NCI-H774 (cell line): ENCODE measurements around the gene KLHDC10.
"Not testable (repeated sequence)": the region's sequence is repeated elsewhere in the genome, so short reads cannot be mapped to it uniquely, and the experiment has no call there.

ENCODE experiments used
- DNase-seq: peaks from one replicate; lab custom pipeline; 2025; lab: John Stamatoyannopoulos, UW

The KLHDC10 gene

DNA sequence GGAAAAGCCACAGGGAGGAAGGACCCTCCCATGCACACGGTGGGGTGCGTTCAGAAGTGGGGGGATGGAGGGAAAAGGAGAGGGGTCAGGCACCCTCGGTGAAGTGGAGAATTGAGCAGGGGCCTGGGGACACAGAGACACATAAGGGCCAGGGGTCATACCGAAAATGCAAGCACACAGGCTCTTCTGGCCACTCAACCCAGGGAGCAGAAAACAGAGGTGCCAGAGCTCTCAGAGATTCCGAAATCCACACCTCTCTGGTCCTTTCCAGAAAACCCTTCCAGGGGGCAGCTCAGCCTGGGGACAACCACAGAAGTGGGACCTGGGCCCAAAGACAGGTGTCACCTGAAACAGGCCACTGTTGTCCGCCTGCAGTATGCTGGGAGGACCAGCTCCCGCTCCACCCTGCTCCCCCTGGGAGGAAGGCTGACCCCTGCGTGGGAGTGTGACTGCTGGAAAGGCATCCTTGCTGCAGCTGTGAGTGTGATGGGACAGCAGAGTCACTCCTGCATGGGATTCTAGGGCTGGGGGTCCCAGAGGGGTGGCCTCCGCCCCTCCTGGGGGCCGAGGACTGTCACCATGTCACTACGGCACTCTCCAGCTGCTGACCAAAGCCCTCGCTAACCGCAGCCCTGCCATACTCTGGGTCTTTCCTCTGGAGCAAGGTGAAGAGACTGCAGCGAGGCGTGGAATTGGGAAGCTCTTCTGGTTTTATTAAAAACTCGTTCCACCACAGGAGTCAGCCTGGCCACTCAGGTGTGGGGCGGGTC lies 71.7 kb downstream of the KLHDC10 start:
- DNase-seq: no peak

DNA sequence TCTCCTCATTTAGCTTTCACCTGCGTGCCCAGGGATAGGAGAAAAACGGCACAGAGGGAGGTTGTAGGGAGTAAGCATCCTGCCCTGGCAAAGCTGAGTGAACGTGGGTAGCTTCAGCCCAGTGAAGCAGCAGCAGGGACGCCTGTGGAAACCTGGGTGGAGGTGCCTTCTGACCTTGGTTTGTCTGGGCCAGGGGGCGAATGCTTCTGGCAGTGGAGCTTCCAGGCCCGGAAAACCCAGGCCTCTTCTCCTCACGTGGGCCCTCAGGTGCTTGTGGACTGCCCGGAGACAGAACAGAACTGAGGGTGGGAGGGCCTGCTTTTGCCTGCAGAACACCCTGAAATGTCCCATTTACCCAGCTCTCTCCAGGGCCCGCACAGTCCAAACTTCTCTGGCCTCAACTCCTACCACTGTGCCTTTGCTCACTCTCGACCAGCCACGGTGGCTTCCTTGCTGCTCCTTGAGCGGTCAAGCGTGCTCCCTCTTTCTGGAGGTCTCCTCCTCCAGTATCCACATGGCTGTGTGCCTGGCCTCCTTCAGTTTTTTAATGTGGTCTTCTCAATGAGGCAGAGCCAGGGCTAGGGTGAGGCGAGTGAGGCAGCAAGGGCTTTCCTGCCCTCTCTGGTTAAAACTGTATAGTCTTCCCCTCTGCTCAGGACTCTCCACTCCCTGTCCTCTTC lies 72.5 kb downstream of the KLHDC10 start:
- DNase-seq: no peak

DNA sequence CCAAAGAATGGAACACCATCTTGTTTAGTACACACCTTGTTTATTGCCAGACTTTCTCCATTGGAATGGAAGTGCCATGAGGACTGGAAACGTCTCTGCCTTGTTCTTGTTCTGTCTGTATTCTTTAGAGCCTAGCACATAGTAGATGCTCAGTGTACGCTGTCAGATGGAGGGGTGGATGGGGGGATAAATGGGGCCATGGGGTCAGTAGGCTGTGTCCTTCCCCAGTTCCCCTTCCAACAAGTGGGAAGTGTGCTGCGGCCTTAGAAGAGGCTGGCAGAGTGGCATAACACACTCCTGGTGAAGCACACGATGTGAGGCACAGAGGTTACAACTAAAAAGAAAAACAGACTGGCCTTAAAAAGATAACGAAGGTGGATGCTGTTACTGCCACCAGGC lies 73.0 kb downstream of the KLHDC10 start:
- no peak for DNase-seq

DNA sequence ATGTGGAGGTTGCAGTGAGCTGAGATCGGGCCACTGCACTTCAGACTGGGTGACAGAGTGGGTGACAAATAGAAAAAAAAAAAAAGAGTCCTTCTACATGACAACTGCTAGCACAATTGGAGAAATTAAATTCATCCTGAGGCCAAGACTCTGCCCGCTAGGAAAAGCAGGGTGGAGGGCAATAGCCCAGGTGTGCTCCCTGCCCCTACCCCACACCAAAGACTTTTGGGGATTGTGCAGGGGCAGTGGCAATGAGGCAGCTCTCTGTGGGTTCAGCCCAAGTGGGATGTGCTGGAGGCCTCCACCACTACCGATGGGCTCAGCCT lies 73.6 kb downstream of the KLHDC10 start:
- DNase-seq: no peak

DNA sequence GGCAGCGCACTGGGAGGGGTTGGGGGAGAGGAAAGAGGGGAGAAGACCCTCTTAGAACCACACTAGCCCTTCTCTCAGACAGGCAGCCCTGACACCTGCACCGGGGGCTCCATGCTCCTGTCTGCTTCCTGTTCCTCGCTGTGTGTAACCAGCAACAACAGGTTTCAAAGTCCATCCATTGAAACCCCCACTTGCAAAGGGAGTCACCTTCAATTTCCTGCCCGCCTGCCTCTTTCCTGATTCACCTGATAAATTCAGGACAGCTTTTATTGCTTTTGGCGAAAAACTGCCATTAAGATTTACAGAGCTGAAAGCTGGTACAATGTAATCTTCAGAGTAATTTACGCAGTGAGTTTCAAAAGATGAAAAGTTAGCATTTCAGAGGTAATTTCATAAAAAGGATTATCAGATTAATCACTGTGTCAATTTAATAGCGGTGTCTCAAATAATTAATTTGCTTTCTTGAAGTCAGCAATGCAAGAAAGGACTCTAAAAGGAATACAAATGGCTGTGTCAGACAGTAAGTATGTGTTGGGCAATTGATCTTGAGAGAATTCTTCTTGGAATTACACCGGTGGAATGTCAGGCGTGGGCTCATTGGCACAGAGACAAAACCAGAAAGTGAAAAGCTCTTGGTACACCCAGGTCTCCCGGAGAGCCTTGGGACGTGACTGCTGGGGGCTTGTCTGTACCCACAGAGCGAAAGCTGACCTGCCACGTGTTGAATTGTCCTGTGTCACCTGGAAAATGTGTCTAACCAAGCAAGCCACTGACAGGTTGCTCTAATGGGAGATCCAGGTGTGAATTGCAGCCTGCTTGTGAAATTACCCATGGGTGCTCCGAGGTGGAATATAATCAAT lies 74.2 kb downstream of the KLHDC10 start:
- DNase-seq: no peak

DNA sequence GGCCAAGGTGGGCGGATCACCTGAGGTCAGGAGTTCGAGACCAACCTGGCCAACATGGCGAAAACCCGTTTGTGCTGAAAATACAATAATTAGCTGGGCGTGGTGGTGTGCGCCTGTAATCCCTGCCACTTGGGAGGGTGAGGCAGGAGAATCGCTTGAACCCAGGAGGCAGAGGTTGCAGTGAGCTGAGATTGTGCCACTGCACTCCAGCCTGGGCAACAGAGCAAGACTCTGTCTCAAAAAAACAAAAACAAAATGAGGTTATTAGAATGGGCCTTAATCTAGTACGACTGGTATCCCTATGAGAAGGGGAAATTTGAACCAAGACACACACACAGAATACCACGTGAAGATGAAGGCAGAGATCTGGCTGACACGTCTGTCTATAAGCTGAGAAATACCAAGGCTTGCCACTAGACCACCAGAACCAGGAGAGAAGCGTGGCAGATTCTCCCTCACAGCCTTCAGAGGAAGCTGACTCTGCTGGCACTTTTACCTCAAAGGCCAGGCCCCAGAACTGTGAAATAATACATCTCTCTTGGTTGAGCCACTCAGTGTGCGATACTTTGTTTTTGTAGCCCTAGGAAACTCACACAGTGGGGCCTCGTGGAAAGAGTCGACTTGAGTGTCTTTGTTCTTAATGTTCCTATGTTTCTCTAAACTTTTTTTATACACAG lies 75.2 kb downstream of the KLHDC10 start:
- no peak for DNase-seq

DNA sequence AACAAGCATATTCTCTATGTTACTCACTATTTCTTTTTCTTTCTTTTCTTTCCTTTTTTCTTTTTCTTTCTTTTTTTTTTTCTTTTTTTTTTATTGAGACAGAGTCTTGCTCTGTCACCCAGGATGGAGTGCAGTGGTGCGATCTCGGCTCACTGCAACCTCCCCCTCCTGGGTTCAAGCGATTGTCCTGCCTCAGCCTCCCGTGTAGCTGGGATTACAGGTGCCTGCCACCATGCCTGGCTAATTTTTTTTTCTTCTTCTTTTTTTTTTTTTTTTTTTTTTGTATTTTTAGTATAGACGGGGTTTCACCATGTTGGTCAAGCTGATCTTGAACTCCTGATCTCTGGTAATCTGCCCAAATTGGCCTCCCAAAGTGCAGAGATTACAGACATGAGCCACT lies 75.8 kb downstream of the KLHDC10 start:
- not testable (repeated sequence) for DNase-seq

DNA sequence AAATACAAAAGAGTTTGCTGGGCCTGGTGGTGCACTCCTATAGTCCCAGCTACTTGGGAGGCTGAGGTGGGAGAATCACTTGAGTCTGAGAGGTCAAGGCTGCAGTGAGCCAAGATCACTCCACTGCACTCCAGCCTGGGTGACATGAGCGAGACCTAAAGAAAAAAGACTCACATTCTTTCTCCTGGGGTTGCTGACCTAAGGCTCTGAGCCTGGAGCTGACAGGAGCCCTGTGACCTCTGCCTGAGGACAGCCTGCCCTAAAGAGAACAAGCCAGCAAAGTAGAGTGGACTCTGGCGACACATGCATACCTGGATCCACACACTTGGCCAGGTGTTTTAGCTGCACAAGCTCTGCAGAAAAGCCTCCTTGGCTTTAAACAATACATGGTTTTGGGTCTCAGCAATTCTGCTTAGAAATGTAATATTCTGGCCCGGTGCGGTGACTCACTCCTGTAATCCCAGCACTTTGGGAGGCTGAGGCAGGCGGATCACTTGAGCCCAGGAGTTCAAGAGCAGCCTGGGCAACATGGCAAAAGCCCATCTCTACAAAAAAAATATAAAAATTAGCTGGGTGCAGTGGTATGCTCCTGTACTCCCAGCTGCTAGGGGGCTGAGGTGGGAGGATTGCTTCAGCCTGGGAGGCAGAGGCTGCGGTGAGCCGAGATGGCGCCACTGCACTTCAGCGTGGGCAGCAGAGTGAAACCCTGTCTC lies 76.5 kb downstream of the KLHDC10 start:
- DNase-seq: no peak

DNA sequence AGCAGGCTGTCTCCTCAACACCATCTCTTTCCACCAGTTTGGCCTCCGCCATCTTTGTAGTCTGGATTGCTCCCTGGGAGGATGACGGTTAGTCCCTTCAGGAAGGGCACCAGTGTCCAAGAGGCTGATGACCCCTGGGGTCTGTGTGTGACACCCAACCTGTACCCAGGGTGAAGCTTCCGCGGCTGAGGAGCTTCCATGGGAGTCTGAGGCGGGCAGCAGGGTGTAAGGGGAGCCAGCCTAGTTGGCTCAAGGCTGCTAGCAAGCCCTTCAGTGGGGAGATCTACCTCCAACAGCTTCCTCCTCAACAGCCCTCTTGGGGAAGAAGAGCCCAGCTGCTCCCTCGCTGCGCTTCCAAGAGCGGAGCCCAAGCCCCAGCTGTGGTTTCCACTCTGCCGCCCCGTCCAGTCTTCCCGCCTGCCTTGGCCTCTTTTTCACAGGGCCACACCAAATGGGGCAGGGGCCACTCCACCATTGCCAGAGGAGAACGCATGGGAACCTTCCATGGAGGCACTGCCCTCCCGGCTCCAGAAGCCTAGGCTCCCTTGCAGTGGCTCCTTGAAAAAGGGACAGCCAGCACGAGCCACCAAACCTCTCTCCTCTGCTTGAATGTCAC lies 77.5 kb downstream of the KLHDC10 start:
- no peak for DNase-seq

DNA sequence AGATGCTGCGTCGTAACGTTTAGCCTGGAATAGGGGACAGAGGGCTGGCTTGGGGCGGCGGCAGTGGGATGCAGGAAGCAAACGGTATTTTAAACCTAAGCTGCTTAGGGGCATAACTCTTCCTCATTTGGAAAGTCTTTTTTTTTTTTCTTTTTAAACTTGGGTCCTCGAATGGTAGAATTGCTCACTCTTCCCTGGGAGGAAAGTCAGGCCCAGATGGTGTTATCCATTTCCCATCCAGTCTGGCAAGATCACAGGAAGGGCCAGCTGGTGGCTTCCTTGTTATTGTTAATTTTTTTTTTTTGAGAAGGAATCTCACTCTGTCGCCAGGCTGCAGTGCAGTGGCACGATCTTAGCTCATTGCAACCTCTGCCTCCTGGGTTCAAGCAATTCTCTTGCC lies 78.2 kb downstream of the KLHDC10 start:
- DNase-seq: no peak

DNA sequence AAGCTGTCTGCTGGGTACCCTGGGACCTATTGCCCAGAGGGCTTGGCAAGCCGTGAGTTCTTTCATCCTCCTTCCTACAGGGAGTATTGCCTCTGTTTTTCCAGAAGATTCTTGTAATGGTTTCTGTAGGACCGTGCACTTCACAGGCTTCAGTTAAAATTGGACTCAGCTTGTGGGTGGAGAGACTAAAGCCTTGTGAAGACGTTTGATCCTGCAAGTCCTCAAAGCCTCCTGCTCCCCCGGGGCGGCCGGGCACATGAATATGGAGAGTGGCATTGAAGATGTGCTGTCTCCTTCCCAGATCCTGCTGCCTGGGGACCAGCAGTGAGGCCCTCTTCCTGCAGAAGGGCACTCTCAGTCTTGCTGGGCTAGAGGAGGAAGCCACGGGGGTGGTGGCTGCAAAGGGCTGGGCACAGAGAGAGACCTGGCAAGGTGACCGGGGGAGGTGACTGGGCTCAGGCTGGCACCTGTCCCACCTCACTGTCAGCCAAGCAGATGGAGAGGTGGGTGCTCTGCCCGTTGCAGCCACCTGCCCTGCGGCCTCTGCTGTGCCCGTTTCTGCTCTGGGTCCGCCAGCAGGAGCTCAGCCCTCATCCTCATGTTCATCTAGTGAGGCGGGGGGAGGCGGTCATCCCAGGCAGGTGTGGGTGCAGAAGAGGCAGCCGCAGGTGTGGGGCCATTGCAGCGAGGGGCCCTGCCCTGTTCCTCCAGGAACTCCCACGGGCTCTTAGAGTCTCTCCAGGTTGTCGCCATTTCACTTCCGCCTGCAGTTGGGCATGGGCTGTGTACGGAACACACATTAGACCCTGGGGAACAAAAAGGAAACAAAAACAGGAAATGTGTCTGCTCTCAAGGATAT lies 79.2 kb downstream of the KLHDC10 start:
- DNase-seq: peak; percentile 23

DNA sequence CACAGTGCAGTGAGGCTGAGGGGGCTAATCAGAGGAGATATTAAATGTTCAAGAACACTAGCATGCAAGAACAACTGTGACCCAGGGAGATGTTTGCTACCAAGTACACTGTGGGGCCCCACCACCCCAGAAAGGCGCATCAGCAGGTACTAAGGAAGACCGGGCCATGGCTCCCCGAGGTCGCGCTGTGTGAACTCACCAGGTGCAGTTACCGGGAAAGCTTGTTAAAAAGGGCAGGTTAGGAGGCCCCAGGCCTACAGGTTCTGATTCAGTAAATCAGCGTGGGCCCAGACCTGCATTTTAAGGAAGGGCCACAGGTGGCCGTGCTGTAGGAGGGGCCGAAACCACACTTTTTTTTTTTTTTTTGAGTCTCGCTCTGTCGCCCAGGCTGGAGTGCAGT lies 80.3 kb downstream of the KLHDC10 start:
- no peak for DNase-seq

DNA sequence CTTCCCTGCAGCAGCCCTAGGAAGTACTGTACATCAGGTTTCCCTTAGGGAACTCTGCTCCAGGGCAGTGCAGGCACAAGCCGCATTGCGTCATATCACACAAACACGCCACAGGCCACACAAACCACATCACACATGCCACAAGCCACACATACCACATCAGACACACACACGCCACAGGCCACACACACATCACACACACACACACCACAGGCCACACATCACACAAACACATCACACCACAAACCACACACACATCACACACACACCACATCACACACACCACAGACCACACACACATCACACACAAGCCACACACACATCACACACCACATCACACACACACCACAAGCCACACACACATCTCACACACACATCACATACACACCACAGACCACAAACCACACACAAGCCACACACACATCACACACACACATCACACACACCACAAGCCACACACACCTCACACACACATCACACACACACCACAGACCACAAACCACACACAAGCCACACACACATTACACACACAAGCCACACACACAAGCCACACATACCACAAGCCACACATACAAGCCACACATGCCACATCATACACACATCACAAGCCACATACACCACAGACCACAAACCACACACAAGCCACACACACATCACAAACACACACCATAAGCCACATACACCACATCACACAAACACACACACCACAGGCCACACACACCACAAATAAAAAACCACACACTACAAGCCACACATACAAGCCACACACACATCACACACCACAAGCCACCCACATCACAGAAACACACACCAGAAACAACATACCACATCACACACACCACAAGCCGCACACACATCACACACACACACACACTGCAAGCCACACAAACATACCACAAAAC lies 81.5 kb downstream of the KLHDC10 start:
- DNase-seq: no peak

DNA sequence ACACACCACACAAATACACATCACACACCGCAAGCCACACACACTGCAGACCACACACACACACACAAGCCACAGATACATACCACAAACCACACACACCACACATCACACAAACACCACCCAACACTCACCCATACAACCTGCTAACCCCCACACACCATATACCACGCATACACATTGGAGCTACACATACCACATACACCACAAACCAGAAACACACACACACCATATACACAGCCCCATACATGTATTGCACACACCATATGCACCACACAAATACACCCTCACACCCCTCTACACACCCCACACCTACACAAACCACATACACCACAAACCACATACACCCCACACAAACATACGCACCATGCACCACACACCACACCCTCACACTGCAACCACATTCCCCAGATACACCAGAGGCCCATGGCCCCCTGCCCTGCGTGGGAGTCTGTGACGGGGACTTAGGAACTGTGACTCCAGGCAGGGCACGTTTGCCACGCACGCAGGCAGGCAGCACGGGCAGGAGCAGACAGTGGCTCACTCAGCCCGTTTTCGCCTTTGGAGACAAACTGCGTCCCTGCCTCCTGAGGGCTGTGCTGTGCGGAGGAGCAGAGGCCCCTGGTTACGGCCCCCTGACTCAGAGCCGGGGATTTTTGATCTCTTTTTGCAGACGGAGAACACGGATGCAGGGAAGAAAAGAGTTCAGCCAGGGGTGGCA lies 82.3 kb downstream of the KLHDC10 start:
- DNase-seq: no peak

DNA sequence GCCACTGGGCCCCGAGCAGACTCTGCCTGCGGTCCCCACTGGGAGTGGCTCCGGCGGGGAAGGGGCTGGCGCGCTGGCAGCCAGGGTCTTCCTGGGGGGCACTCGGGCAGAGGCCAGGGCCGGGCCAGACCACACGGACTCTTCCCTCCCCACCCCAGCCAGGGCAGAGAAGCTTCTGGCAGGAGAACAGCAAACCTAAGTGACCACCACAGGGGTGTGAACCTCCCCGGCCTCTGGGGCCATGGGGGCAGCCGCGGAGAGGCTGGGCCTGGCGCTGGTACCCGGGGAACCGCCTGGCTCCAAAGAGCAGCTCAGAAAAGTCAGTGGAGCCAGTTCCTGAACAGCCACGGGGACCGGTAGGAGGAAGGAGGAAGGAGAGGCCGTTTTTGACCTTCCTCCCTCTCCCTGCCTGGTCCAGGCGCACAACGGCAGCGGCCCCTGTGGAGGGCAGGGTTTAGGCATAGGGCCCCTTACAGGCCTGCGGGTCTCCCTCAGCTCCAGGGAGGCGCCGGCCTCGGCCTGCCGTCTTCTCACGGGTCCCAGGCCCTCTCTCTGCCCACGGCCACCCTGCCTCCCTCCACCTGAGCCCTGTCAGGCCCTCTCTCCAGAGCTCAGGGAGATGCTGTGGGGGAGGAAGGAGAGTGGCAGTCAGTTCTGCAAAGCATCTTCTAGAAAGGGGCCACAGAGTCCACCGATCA lies 83.0 kb downstream of the KLHDC10 start:
- DNase-seq: no peak

DNA sequence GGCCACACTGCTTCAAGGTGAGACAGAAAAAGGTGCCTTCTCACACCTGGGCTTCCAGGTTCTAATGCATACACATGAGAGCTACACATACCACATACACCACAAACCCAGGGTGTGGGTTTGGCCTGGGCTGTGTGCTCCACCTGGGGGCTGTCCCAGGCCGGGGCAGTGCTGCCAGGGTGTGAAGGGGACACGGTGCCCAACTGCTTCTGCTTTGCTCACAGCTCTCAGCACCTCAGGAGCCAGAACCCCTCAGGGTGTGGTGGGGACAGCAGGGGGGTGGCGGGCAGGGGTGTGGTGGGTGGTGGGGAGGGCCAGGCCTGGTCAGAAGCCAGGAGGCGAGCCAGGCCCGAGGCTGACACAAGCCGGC lies 83.8 kb downstream of the KLHDC10 start:
- DNase-seq: no peak

DNA sequence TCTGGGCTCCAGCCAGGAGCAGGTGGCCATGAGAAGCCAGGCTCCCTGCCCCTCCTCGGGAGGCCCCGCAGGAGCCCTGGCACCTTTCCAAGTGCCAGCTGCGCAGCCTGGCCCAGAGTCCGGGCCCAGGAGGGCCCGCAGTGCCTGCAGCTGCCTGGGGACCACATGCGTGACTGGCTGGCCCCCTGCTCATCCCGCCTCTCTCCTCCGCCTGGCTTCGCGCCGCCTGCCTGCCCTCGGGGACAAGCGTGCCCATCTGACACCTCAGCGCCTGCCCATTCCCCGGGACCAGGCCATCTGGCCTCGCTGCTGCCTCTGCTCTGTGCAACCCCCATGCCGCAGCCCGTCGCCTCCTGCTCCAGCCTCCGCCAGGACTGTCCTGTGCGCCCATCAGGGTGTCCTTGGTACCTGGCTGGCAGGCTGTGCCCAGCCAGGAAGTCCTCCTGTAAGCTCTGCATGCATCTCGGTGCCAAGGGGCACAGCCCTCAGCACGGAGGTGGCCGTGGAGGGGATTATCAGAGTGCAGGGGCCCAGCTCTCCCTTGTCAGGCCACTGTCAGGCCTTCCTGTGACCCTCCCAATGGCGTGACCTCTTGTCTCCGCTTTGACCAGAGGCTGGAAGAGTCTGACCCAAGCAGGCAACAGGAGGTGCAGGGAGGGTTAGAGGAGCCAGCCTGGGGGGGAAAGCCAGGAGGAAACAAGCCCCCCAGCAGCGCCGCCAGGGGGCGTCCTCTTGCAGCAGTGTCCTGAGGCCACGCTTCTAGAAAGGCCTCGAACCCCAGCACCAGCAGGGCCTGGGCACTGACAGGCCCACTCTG lies 84.4 kb downstream of the KLHDC10 start:
- peak; percentile 69 for DNase-seq
